ENCODE data around the gene OR2M5. TPM values are rescaled to one million over a fixed set of nuclear protein-coding genes. Genes with fewer than 3 reads are reported as not detected.

Gene OR2M5
- polyA plus RNA-seq, 6 donors from 2014 or later: not detected

DNA sequence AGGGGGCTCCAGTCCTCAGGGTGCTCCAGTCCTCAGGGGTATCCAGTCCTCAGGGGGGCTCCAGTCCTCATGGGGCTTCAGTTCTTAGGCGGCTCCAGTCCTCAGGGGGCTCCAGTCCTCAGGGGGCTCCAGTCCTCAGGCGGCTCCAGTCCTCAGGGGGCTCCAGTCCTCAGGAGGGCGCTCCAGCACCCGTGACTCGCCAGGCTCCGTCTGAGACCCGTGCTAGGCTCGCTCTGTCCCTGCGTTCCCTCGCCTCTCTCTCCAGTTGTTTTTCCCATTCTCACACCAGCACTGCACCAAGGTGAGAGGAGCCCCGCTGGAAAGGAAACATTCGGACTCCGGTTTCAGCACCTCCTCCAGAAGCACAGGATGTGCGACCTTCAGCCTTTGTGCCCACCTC, 20.2 kb downstream of the OR2M5 start:
- Mint-ChIP-seq H3K27ac (no peak overlapping the region), H3K27me3 (no peaks in the 10 kb centered on the region), H3K4me1 (no peaks in the 10 kb centered on the region), H3K36me3 (no peaks in the 10 kb centered on the region), H3K4me3 (no peak overlapping the region), H3K9me3 (peaks cover 0 to 7% (median 0%) of the 10 kb centered on the region in 7 donors)
- no peak for ATAC-seq (ENCODE audit: low read depth in 2 of 2)
- no peak for DNase-seq

DNA sequence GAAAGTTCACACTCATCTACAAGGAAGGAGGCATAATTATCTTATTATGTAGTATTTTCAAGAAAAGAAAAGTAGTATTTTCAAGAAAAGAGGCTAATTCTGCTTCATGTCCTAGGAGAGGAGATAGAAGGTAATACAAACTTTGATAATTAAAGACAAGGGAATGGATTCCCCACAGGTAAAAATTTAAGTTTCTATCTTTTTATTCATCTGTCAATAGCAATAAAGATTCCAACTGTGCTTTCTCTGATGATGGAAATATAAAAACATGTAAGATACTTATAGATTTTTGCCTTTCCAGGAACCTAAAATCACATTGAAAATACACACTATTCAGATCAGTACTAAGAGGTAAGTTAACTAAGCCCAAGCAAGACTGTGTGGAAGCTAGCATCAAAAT, 29.6 kb downstream of the OR2M5 start, which contains the start of gene OR2M2:
Gene OR2M2, plus strand, starts transcription at position 301 of the 400 bp plus-strand sequence. CDS start 5,165 bp downstream, outside the sequence.
- ATAC-seq (ENCODE audit: low read depth in 2 of 2) (no peak), DNase-seq (no peak)
- Mint-ChIP-seq H3K27me3 (peaks cover 0 to 8% (median 0%) of the 10 kb centered on the region in 3 donors), H3K9me3 (peaks cover 0 to 3% (median 0%) of the 10 kb centered on the region in 7 donors), H3K4me3 (no peak within 1 kb of the TSS), H3K36me3 (no peaks in the 10 kb centered on the region), H3K27ac (no peak within 1 kb of the TSS), H3K4me1 (no peaks in the 10 kb centered on the region)

DNA sequence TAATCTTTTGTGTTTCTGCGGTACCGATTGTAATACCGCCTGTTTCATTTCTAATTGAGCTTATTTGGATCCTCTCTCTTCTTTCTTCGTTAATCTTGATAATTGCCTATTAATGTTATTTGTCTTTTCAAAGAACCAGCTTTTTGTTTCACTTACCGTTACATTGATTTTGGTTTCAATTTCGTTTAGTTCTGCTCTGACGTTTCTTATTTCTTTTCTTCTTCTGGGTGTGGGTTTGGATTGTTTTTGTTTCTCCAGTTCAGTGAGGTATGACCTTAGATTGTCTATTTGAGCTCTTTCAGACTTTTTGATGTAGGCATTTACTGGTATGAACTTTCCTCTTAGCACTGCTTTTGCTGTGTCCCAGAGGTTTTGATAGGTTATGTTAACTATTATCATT, 39.0 kb downstream of the OR2M5 start:
- H3K27ac Mint-ChIP-seq: peak overlapping the region in 1 of 6 donors; percentile 39
- DNase-seq: no peak

GRCh38 chr1:248187363-248187762, 42.4 kb downstream of the OR2M5 start:
- Mint-ChIP-seq H3K9me3 (peaks cover 4 to 16% (median 10%) of the 10 kb centered on the region in 7 donors), H3K27ac (no peak overlapping the region), H3K4me1 (peaks cover 0 to 7% (median 0%) of the 10 kb centered on the region in 3 donors), H3K36me3 (peaks cover 5 to 15% of the 10 kb centered on the region in 2 donors), H3K27me3 (peaks cover 0 to 18% (median 7%) of the 10 kb centered on the region in 3 donors), H3K4me3 (no peak overlapping the region)
- ATAC-seq (ENCODE audit: low read depth in 2 of 2): no peak
- DNase-seq: no peak

More for the DNA sequence above, 39.0 kb downstream of the OR2M5 start:
- no peak for ATAC-seq (ENCODE audit: low read depth in 2 of 2)
- H3K36me3 Mint-ChIP-seq: peaks cover 0 to 8% of the 10 kb centered on the region in 2 donors
- H3K4me3 Mint-ChIP-seq: peak overlapping the region in 1 of 8 donors; percentile 73
- peaks cover 0 to 7% (median 0%) of the 10 kb centered on the region in 3 donors for H3K4me1 Mint-ChIP-seq
- H3K27me3 Mint-ChIP-seq: peaks cover 0 to 8% (median 6%) of the 10 kb centered on the region in 3 donors
- peaks cover 4 to 13% (median 5%) of the 10 kb centered on the region in 7 donors for H3K9me3 Mint-ChIP-seq

DNA sequence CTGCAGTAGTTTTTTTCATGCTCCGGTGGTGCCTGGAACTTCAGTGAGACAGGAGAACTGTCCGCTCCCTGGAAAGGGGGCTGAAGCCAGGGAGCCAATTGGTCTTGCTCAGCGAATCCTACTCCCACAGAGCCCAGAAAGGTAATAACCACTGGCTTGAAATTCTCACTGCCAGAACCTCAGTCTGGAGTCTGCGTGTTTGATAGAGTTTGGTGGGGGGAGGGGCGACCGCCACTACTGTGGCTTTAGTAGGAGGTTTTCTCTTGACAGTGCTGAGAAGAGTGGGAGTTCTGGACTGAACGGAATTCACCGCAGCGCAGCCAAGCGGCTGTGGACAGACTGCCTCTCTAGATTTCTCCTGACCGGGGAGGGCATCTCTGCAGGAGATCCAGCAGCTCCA, 44.1 kb downstream of the OR2M5 start:
- Mint-ChIP-seq H3K36me3 (peaks cover 5 to 11% of the 10 kb centered on the region in 2 donors), H3K27ac (no peak overlapping the region), H3K4me1 (peaks cover 0 to 3% (median 0%) of the 10 kb centered on the region in 3 donors), H3K27me3 (peaks cover 0 to 18% (median 7%) of the 10 kb centered on the region in 3 donors), H3K4me3 (no peak overlapping the region), H3K9me3 (peaks cover 4 to 26% (median 12%) of the 10 kb centered on the region in 7 donors)
- DNase-seq: no peak
- no peak for ATAC-seq (ENCODE audit: low read depth in 2 of 2)

GRCh38 chr1:248194117-248194516, 49.2 kb downstream of the OR2M5 start:
- DNase-seq (no peak), ATAC-seq (ENCODE audit: low read depth in 2 of 2) (no peak)
- peaks cover 0 to 11% (median 7%) of the 10 kb centered on the region in 3 donors for H3K27me3 Mint-ChIP-seq
- no peak overlapping the region for H3K4me3 Mint-ChIP-seq
- peaks cover 7 to 34% (median 12%) of the 10 kb centered on the region in 7 donors for H3K9me3 Mint-ChIP-seq
- H3K36me3 Mint-ChIP-seq: peaks cover 5 to 7% of the 10 kb centered on the region in 2 donors
- H3K4me1 Mint-ChIP-seq: no peaks in the 10 kb centered on the region
- no peak overlapping the region for H3K27ac Mint-ChIP-seq

Other genes with a start within 250 kb of the OR2M5 start
- 10 to 100 TPM in 1 of 6 donors, 1 to 10 TPM in 3, under 1 TPM in 2; 0.67 to 10.6 (median 2.0) TPM for gene OR2W3, start 249.6 kb upstream of the OR2M5 start, polyA plus RNA-seq (ENCODE audit: low read depth in 6 of 6)
- gene OR2T8, start 224.9 kb upstream of the OR2M5 start, polyA plus RNA-seq (ENCODE audit: low read depth in 6 of 6): under 1 TPM in 1 of 6 donors, not detected in 5; 0.43 TPM
- gene OR2AJ1, start 220.3 kb upstream of the OR2M5 start, polyA plus RNA-seq (ENCODE audit: low read depth in 6 of 6): not detected
- gene OR2L8, start 196.3 kb upstream of the OR2M5 start, polyA plus RNA-seq (ENCODE audit: low read depth in 6 of 6): under 1 TPM in 2 of 6 donors, not detected in 4; 0.51 to 0.74 TPM
- gene OR2AK2, start 179.9 kb upstream of the OR2M5 start, polyA plus RNA-seq (ENCODE audit: low read depth in 6 of 6): not detected
- not detected for gene OR2L5, start 131.5 kb upstream of the OR2M5 start, polyA plus RNA-seq (ENCODE audit: low read depth in 6 of 6)
- 1 to 10 TPM in 1 of 6 donors, under 1 TPM in 4, not detected in 1; 0.16 to 1.7 (median 0.74) TPM for gene OR2L2, start 115.1 kb upstream of the OR2M5 start, polyA plus RNA-seq (ENCODE audit: low read depth in 6 of 6)
- under 1 TPM in 1 of 6 donors, not detected in 5; 0.12 TPM for gene OR2L3, start 98.3 kb upstream of the OR2M5 start, polyA plus RNA-seq (ENCODE audit: low read depth in 6 of 6)
- 1 to 10 TPM in 2 of 6 donors, under 1 TPM in 3, not detected in 1; 0.27 to 1.7 (median 0.61) TPM for gene OR2L13, start 50.0 kb upstream of the OR2M5 start, polyA plus RNA-seq (ENCODE audit: low read depth in 6 of 6)
- not detected for gene OR2M2, start 29.7 kb downstream of the OR2M5 start, polyA plus RNA-seq (ENCODE audit: low read depth in 6 of 6)
- gene OR2M3, start 52.1 kb downstream of the OR2M5 start, polyA plus RNA-seq (ENCODE audit: low read depth in 6 of 6): not detected
- not detected for gene OR2M4, start 86.3 kb downstream of the OR2M5 start, polyA plus RNA-seq (ENCODE audit: low read depth in 6 of 6)
- gene OR2T33, start 132.8 kb downstream of the OR2M5 start, polyA plus RNA-seq (ENCODE audit: low read depth in 6 of 6): 1 to 10 TPM in 1 of 6 donors, not detected in 5; 1.6 TPM
- gene OR2T12, start 158.3 kb downstream of the OR2M5 start, polyA plus RNA-seq (ENCODE audit: low read depth in 6 of 6): not detected
- not detected for gene OR2M7, start 179.4 kb downstream of the OR2M5 start, polyA plus RNA-seq (ENCODE audit: low read depth in 6 of 6)
- gene OR14C36, start 203.6 kb downstream of the OR2M5 start, polyA plus RNA-seq (ENCODE audit: low read depth in 6 of 6): not detected
- gene OR2T4, start 216.5 kb downstream of the OR2M5 start, polyA plus RNA-seq (ENCODE audit: low read depth in 6 of 6): not detected
- gene OR2T6, start 230.6 kb downstream of the OR2M5 start, polyA plus RNA-seq (ENCODE audit: low read depth in 6 of 6): not detected